Mesenchymal stem cell (in vitro differentiated cells and primary cell): Measurements from ENCODE around the gene NDFIP2. TPM values are rescaled to one million over a fixed set of nuclear protein-coding genes. Genes with fewer than 3 reads are reported as not detected.

ENCODE experiments used
- DNase-seq: peaks from one replicate; pipeline ENCODE4 v3.0.0-alpha.2; 2013
- H2AFZ ChIP-seq: one replicate; pipeline ENCODE4 v1.6.1; 2013; ENCODE audit warnings: low read depth, mild to moderate bottlenecking, control low read depth, inconsistent platforms, low read length, moderate library complexity
- H2AK5ac ChIP-seq: 2 replicates; pipeline ENCODE4 v1.6.1; 2013; ENCODE audit warnings: low read length, moderate library complexity, mild to moderate bottlenecking, inconsistent platforms; ENCODE audit not compliant: severe bottlenecking
- H2BK120ac ChIP-seq: one replicate; pipeline ENCODE4 v1.6.1; 2013; ENCODE audit warnings: low read depth, mild to moderate bottlenecking, inconsistent platforms, low read length, moderate library complexity
- H2BK12ac ChIP-seq, 2 experiments: one replicate each; pipeline ENCODE4 v1.6.1; 2013; ENCODE audit warnings: inconsistent platforms in 2 of 2, low read length in 2 of 2, mild to moderate bottlenecking in 2 of 2, moderate library complexity in 2 of 2, control low read depth in 1 of 2
- H2BK15ac ChIP-seq: one replicate; pipeline ENCODE4 v1.6.1; 2013; ENCODE audit warnings: mild to moderate bottlenecking, low read depth, inconsistent platforms; ENCODE audit not compliant: poor library complexity, severe bottlenecking
- H2BK5ac ChIP-seq: 2 replicates; pipeline ENCODE4 v1.6.1; 2013; ENCODE audit warnings: low read depth, mild to moderate bottlenecking, low read length, control low read depth, inconsistent platforms; ENCODE audit not compliant: poor library complexity, severe bottlenecking
- H3K14ac ChIP-seq, 2 experiments: one replicate each; pipeline ENCODE4 v1.6.1; 2013; ENCODE audit warnings: inconsistent platforms in 2 of 2, low read length in 2 of 2, control low read depth in 1 of 2, mild to moderate bottlenecking in 1 of 2, moderate library complexity in 1 of 2
- H3K18ac ChIP-seq, 2 experiments: one replicate each; pipeline ENCODE4 v1.6.1; 2013; ENCODE audit warnings: inconsistent platforms in 2 of 2, low read length in 2 of 2, control low read depth in 1 of 2, low read depth in 1 of 2, mild to moderate bottlenecking in 1 of 2
- H3K23ac ChIP-seq, 2 experiments: one replicate each; pipeline ENCODE4 v1.6.1; 2013; ENCODE audit warnings: inconsistent platforms in 2 of 2, low read length in 2 of 2, mild to moderate bottlenecking in 2 of 2, moderate library complexity in 2 of 2, control low read depth in 1 of 2
- H3K27ac ChIP-seq: 2 replicates; pipeline ENCODE4 v1.5.1; 2013; ENCODE audit warnings: mild to moderate bottlenecking, moderate library complexity, low read length, control low read depth, inconsistent platforms; ENCODE audit not compliant: poor library complexity, severe bottlenecking
- H3K27me3 ChIP-seq, 2 experiments: 2 replicates each; pipeline versions ENCODE4 v1.6.1 to v1.7.0; 2013; ENCODE audit warnings: low read length in 2 of 2, mild to moderate bottlenecking in 2 of 2, moderate library complexity in 2 of 2, control low read depth in 1 of 2, inconsistent platforms in 1 of 2; ENCODE audit not compliant: control insufficient read depth in 1 of 2, insufficient read depth in 1 of 2
- H3K36me3 ChIP-seq, 2 experiments: 2 replicates each; pipeline versions ENCODE4 v1.6.1 to v1.7.0; 2013; ENCODE audit warnings: low read length in 2 of 2, control low read depth in 1 of 2, inconsistent platforms in 1 of 2, low read depth in 1 of 2, mild to moderate bottlenecking in 1 of 2; ENCODE audit not compliant: insufficient read depth in 2 of 2, control insufficient read depth in 1 of 2
- H3K4ac ChIP-seq, 2 experiments: one replicate each; pipeline ENCODE4 v1.6.1; 2013; ENCODE audit warnings: inconsistent platforms in 2 of 2, low read length in 2 of 2, mild to moderate bottlenecking in 2 of 2, moderate library complexity in 2 of 2, control low read depth in 1 of 2, low read depth in 1 of 2
- H3K4me1 ChIP-seq: 2 replicates; pipeline ENCODE4 v1.6.1; 2013; ENCODE audit warnings: low read depth, low read length, control low read depth; ENCODE audit not compliant: control insufficient read depth, insufficient read depth
- H3K4me2 ChIP-seq: 2 replicates; pipeline ENCODE4 v1.6.1; 2013; ENCODE audit warnings: low read length, mild to moderate bottlenecking, inconsistent platforms; ENCODE audit not compliant: poor library complexity, severe bottlenecking
- H3K4me3 ChIP-seq, 2 experiments: 2 replicates each; pipeline versions ENCODE4 v1.5.1 to v1.7.0; 2013; ENCODE audit warnings: low read length in 2 of 2, mild to moderate bottlenecking in 2 of 2, control low read depth in 1 of 2, low read depth in 1 of 2; ENCODE audit not compliant: insufficient read depth in 1 of 2
- H3K79me1 ChIP-seq: replicated peaks from 2 replicates; pipeline ENCODE4 v1.6.1; 2013; ENCODE audit warnings: mild to moderate bottlenecking, control low read depth, low read length, inconsistent platforms; ENCODE audit not compliant: poor library complexity, severe bottlenecking
- H3K9ac ChIP-seq: 2 replicates; pipeline ENCODE4 v1.7.0; 2013; ENCODE audit warnings: mild to moderate bottlenecking, low read length, moderate library complexity
- H3K9me3 ChIP-seq: 2 replicates; pipeline ENCODE4 v1.7.0; 2013; ENCODE audit warnings: mild to moderate bottlenecking, low read length; ENCODE audit not compliant: control insufficient read depth
- H4K8ac ChIP-seq: one replicate; pipeline ENCODE4 v1.6.1; 2013; ENCODE audit warnings: inconsistent platforms, mild to moderate bottlenecking, low read length, moderate library complexity
- H4K91ac ChIP-seq: one replicate; pipeline ENCODE4 v1.6.1; 2013; ENCODE audit warnings: mild to moderate bottlenecking, low read length, inconsistent platforms
- WGBS: methylation state at CpG from one replicate; pipeline ENCODE4 v1.1.7; 2013; ENCODE audit warnings: mixed read lengths; 5-methylcytosine and 5-hydroxymethylcytosine counted together
- polyA plus RNA-seq, 2 experiments: library from polyadenylated mRNA; stranded (reverse); fragments of 200-250 nt; gene quantifications; one replicate each; pipeline ENCODE4 v1.2.3, GENCODE V29; 2013

The NDFIP2 gene
- polyA plus RNA-seq (2013, experiment 1 of 2) = 23.3 TPM
- polyA plus RNA-seq (2013, experiment 2 of 2) = 25.7 TPM

DNA sequence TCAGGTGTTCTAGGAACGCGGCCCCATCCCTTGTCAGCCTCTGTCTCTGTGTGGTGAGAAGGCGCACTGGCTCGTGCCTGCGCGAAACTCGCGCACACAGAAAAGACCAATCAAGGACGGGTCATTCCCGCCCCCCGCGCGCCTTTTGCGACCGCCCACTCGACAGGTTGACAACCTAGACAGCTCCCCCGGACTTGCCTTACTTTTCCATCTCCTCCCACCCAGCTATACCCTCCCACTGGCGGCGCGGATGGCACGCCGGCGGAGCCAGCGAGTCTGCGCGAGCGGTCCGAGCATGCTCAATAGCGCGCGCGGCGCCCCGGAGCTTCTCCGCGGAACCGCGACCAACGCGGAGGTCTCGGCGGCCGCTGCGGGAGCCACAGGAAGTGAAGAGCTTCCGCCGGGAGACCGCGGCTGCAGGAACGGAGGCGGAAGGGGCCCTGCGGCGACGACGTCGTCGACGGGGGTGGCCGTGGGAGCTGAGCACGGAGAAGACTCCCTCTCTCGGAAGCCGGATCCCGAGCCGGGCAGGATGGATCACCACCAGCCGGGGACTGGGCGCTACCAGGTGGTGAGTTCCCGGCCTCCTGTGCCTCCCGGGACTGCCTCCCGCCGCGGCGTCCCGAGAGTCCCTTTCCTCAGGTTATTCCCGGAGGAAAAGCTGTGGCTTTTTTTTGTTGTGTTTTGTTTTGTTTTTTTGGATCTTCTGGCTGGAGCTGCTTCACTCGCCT, at the start of gene NDFIP2:
Gene NDFIP2 (plus strand): TSS at position 202 of the 731 bp plus-strand sequence. CDS start 49 bp downstream, at position 251.
- Histone ChIP-seq H2BK120ac (peak within 1 kb of the TSS; percentile 11), H3K4ac (peak within 1 kb of the TSS; percentile 20 to 75), H3K27me3 (peaks cover 0 to 13% of the 10 kb centered on the region in 2 experiments), H3K23ac (peak within 1 kb of the TSS in 1 of 2 experiments; percentile 83), H3K4me3 (peak within 1 kb of the TSS; percentile 87 to 89), H3K4me2 (peak within 1 kb of the TSS; percentile 77), H3K79me1 (no peaks in the 10 kb centered on the region), H4K91ac (peak within 1 kb of the TSS; percentile 94), H2AK5ac (peak within 1 kb of the TSS; percentile 85), H2BK15ac (peak within 1 kb of the TSS; percentile 87), H2BK5ac (peak within 1 kb of the TSS; percentile 53), H3K18ac (peak within 1 kb of the TSS; percentile 50 to 81), H3K14ac (peak within 1 kb of the TSS; percentile 36 to 87), H3K27ac (peak within 1 kb of the TSS; percentile 80), H2BK12ac (peak within 1 kb of the TSS; percentile 67 to 72), H2AFZ (peak within 1 kb of the TSS; percentile 98), H3K36me3 (no peaks in the 10 kb centered on the region), H3K4me1 (peaks cover 5% of the 10 kb centered on the region), H4K8ac (peak within 1 kb of the TSS; percentile 90), H3K9me3 (no peaks in the 10 kb centered on the region), H3K9ac (peak within 1 kb of the TSS; percentile 92)
- under 1% methylated on average over 72 of the region's 74 CpGs for WGBS
- peak; percentile 88 for DNase-seq

GRCh38 chr13:79432086-79432485, 48.9 kb upstream of the NDFIP2 start:
- Histone ChIP-seq H3K23ac (no peak overlapping the region), H4K8ac (no peak overlapping the region), H2BK15ac (peak overlapping the region; percentile 19), H2BK5ac (no peak overlapping the region), H3K18ac (no peak overlapping the region), H3K9ac (no peak overlapping the region), H4K91ac (peak overlapping the region; percentile 73), H3K36me3 (peaks cover 0 to 5% of the 10 kb centered on the region in 2 experiments), H2BK120ac (no peak overlapping the region), H3K4ac (no peak overlapping the region), H3K9me3 (no peaks in the 10 kb centered on the region), H3K14ac (no peak overlapping the region), H3K27me3 (no peaks in the 10 kb centered on the region), H2BK12ac (peak overlapping the region in 1 of 2 experiments; percentile 56), H2AK5ac (no peak overlapping the region), H3K27ac (no peak overlapping the region), H3K4me2 (no peak overlapping the region), H2AFZ (no peak overlapping the region), H3K4me1 (no peaks in the 10 kb centered on the region), H3K79me1 (no peaks in the 10 kb centered on the region), H3K4me3 (no peak overlapping the region)
- WGBS = 96% methylated on average over 4 of the region's 6 CpGs
- DNase-seq = no peak

- no peak overlapping the region for H4K8ac ChIP-seq
- WGBS = 96% methylated on average over 11 of the region's 11 CpGs
- no peak overlapping the region for H2AK5ac ChIP-seq
- H2BK5ac ChIP-seq = no peak overlapping the region
- no peak overlapping the region for H2BK15ac ChIP-seq
- no peak overlapping the region for H2BK12ac ChIP-seq
- no peak overlapping the region for H2AFZ ChIP-seq
- no peaks in the 10 kb centered on the region for H3K9me3 ChIP-seq
- H3K4me3 ChIP-seq = no peak overlapping the region
- H4K91ac ChIP-seq = peak overlapping the region; percentile 43
- H3K27ac ChIP-seq = no peak overlapping the region
- H3K4ac ChIP-seq = no peak overlapping the region
- no peak overlapping the region for H3K14ac ChIP-seq
- no peaks in the 10 kb centered on the region for H3K4me1 ChIP-seq
- H3K27me3 ChIP-seq = no peaks in the 10 kb centered on the region
- DNase-seq = no peak
- no peaks in the 10 kb centered on the region for H3K79me1 ChIP-seq
- H3K9ac ChIP-seq = no peak overlapping the region
- no peak overlapping the region for H3K23ac ChIP-seq
- no peak overlapping the region for H3K18ac ChIP-seq
- H2BK120ac ChIP-seq = no peak overlapping the region
- peaks cover 0 to 5% of the 10 kb centered on the region in 2 experiments for H3K36me3 ChIP-seq
- no peak overlapping the region for H3K4me2 ChIP-seq
These were observed 48.0 kb upstream of the NDFIP2 start for GRCh38 chr13:79432992-79433391.

DNA sequence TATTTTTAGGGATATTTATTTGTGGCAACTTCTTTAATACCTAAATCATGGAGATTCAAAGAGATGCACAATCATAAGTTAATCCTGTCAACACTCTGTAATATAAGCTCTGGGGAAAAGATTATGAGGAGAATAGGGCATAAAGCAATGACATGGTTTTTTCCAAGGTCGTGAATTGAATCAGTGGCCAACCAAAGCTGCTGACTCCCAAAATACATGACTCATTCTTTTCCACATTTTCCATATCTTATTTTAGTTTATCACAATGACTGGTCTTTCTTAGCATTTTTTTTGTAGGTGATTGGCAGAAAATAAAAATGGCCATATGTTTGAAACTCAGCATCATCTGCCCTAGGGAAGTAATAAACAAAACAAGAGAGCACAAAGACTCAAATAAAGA, 46.4 kb upstream of the NDFIP2 start:
- Histone ChIP-seq H3K18ac (no peak overlapping the region), H3K4me3 (no peak overlapping the region), H2BK12ac (no peak overlapping the region), H4K91ac (no peak overlapping the region), H3K36me3 (peaks cover 0 to 5% of the 10 kb centered on the region in 2 experiments), H3K79me1 (no peaks in the 10 kb centered on the region), H2AK5ac (no peak overlapping the region), H2BK5ac (no peak overlapping the region), H4K8ac (no peak overlapping the region), H3K23ac (no peak overlapping the region), H3K9me3 (no peaks in the 10 kb centered on the region), H2BK15ac (no peak overlapping the region), H3K27me3 (no peaks in the 10 kb centered on the region), H3K27ac (no peak overlapping the region), H3K14ac (no peak overlapping the region), H3K4me1 (no peaks in the 10 kb centered on the region), H2AFZ (no peak overlapping the region), H3K4me2 (no peak overlapping the region), H3K9ac (peak overlapping the region; percentile 47), H2BK120ac (no peak overlapping the region), H3K4ac (no peak overlapping the region)
- no CpG with 5 or more reads among the region's 1 CpG for WGBS
- peak; percentile 35 for DNase-seq
